Measurements from ENCODE around the gene TPPP3. TPM values are rescaled to one million over a fixed set of nuclear protein-coding genes. Genes with fewer than 3 reads are reported as not detected.

The TPPP3 gene
- total RNA-seq, 2 donors from 2014 or later: 0.64 to 0.73 TPM

DNA sequence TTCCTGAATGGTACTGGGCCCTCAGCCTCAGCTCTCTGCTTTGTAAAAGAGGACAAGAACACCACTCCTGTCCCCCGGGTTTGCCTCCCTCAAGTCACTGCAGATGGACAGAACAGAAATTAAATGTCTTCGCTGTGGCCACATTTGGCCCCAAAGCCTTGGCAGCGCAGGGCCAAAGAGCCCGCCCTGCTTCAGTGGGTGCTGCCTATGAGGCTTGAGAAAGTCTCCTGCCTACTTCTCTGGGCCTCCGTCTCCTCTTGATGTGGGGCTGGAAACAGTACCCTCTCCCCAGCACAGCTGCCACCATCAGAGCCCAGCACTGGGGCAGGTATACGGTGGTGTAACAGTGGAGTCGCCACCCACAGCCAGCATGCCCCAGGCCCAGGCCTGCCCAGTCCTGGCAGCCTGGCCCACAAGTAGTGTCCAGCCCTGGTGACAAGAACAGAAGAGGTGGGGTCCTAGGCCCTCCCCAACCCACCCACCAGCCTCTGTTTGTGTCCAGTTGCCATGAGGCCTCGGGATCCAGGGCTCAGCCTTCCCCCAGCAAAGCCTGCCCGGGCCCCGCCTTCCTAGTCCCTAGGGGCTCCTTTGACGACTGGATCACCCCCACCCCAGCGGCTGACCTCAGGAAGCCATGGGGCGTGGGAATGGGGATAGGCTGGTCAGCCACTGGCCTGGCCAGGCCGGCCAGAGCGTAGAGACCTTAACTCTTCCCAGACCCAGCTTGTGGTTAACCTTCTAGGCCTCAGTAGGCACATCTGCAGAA lies 3.9 kb upstream of the TPPP3 start:
- no peaks in the 10 kb centered on the region for H3K36me3 ChIP-seq (ENCODE audit: control insufficient read depth, insufficient read depth, low read length)
- no peaks in the 10 kb centered on the region for H3K36me3 Mint-ChIP-seq (ENCODE audit: low read depth)
- peaks cover 3% of the 10 kb centered on the region for H3K4me1 Mint-ChIP-seq
- TF ChIP-seq, protein P1, sequence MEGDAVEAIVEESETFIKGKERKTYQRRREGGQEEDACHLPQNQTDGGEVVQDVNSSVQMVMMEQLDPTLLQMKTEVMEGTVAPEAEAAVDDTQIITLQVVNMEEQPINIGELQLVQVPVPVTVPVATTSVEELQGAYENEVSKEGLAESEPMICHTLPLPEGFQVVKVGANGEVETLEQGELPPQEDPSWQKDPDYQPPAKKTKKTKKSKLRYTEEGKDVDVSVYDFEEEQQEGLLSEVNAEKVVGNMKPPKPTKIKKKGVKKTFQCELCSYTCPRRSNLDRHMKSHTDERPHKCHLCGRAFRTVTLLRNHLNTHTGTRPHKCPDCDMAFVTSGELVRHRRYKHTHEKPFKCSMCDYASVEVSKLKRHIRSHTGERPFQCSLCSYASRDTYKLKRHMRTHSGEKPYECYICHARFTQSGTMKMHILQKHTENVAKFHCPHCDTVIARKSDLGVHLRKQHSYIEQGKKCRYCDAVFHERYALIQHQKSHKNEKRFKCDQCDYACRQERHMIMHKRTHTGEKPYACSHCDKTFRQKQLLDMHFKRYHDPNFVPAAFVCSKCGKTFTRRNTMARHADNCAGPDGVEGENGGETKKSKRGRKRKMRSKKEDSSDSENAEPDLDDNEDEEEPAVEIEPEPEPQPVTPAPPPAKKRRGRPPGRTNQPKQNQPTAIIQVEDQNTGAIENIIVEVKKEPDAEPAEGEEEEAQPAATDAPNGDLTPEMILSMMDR (conservative IDR thresholded peaks at IDR 0.05): no peak
- no peak overlapping the region for H3K27ac Mint-ChIP-seq
- H3K27me3 ChIP-seq (ENCODE audit: control insufficient read depth, insufficient read depth, low read length, poor library complexity, severe bottlenecking): peaks cover 38% of the 10 kb centered on the region
- no peaks in the 10 kb centered on the region for H3K9me3 ChIP-seq (ENCODE audit: control insufficient read depth, low read length)
- peak overlapping the region; percentile 90 for H3K27ac ChIP-seq (ENCODE audit: low read depth, low read length)
- no peak for DNase-seq
- no peak overlapping the region for H3K9ac ChIP-seq (ENCODE audit: extremely low read depth, low read length, poor library complexity, severe bottlenecking)
- H3K27me3 Mint-ChIP-seq (ENCODE audit: insufficient read depth): peaks cover 63% of the 10 kb centered on the region
- peaks cover 13% of the 10 kb centered on the region for H3K4me1 ChIP-seq (ENCODE audit: control insufficient read depth, insufficient read depth, low read length)
- WGBS, 2 experiments (ENCODE audit: insufficient coverage in 1 of 2, insufficient read length in 1 of 2): 89 to 92% methylated on average over 6 to 15 of the region's 15 CpGs
- no peak overlapping the region for H3K4me3 Mint-ChIP-seq
- no peak overlapping the region for H3K4me3 ChIP-seq (ENCODE audit: low read length)
- H3K9me3 Mint-ChIP-seq: no peaks in the 10 kb centered on the region

DNA sequence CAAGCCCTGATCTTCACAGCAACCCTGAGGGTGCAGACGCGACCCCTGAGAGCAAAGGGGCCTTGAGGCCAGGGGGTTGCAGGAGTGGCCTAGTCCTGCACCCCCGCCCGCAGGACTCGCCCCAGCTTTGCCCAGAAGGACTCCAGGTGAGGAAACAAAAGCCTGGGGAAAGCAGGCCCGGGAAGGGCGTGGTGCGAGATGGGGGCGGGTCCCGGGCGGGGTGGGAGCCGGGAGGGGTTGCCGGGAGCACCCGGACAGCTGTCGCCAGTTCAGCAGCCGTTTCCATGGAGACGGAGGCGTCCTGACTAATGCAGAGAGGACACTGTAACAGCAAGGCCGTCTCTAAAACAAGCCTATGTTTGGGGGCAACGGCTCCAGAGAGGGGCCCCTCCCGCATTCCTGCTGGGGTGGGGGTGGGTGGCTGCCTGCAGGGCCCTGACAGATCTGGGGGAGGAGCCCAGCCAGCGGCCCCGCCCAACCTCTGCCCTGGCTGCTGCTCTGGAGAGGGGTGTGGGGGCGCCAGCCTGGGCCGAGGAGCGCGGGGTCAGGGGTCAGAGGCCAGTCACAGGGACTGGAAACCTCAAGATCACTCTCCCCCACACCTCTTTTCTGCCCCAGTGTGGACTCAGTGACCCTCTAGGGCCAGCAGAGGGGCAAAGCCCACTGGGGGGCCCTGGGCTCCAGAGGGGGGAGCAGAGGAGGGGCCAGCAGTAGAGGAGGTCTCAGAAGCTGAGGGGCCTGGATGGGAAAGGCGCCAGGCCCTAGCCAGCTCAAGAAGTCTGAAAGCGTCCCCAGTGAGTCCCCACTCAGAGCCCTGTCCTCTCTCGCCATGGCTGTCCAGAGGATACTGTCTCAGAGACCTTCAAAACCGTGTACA lies 3.1 kb upstream of the TPPP3 start:
- peak; percentile 94 for DNase-seq
- Histone ChIP-seq H3K4me3 (ENCODE audit: low read length) (no peak overlapping the region), H3K27ac (ENCODE audit: low read depth, low read length) (peak overlapping the region; percentile 90), H3K4me1 (ENCODE audit: control insufficient read depth, insufficient read depth, low read length) (peaks cover 13% of the 10 kb centered on the region), H3K27me3 (ENCODE audit: control insufficient read depth, insufficient read depth, low read length, poor library complexity, severe bottlenecking) (peaks cover 44% of the 10 kb centered on the region), H3K36me3 (ENCODE audit: control insufficient read depth, insufficient read depth, low read length) (no peaks in the 10 kb centered on the region), H3K9ac (ENCODE audit: extremely low read depth, low read length, poor library complexity, severe bottlenecking) (no peak overlapping the region), H3K9me3 (ENCODE audit: control insufficient read depth, low read length) (no peaks in the 10 kb centered on the region)
- Mint-ChIP-seq H3K27me3 (ENCODE audit: insufficient read depth) (peaks cover 66% of the 10 kb centered on the region), H3K4me1 (peaks cover 3% of the 10 kb centered on the region), H3K9me3 (no peaks in the 10 kb centered on the region), H3K4me3 (no peak overlapping the region), H3K36me3 (ENCODE audit: low read depth) (no peaks in the 10 kb centered on the region), H3K27ac (no peak overlapping the region)
- TF ChIP-seq, protein P1 (conservative IDR thresholded peaks at IDR 0.05): no peak
- 24 to 31% methylated on average over 20 to 27 of the region's 31 CpGs for WGBS, 2 experiments (ENCODE audit: insufficient coverage in 1 of 2, insufficient read length in 1 of 2)

DNA sequence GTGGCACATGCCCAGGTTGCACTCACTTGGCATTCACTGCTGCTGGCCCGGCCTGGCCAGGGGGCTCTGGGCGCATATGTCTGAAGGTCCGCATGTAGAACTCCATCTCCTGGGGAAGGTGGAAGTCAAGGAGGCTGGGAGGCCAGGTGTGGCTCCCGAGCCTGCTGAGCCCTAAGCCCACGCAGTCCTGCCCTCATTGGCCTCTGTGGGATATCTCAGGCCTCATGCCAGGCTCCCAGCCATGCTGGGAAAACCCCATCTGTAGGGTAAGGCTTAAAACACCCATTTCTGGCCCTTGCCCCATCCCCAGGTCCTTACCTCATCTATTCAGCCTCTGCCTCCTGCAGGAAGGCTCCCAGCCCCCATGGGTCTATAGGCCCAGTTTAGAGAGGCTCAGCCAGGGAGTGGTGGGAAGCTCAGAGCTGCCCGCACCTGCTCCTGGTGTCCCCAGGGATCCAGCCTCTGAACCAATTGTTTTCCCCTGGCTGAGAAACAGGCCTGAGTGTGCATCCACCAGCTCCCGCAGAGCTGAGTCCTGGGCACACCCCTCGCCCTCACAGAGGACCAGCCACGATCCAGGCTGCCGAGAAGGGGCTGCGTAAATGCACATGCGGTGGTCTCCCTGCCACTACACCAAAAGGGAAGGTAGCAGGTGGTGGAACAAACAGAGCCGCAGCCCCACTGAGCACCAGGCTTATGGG lies 2.3 kb upstream of the TPPP3 start:
- TF ChIP-seq, protein P1 (conservative IDR thresholded peaks at IDR 0.05): no peak
- no peak overlapping the region for H3K4me3 ChIP-seq (ENCODE audit: low read length)
- H3K4me1 ChIP-seq (ENCODE audit: control insufficient read depth, insufficient read depth, low read length): peaks cover 13% of the 10 kb centered on the region
- H3K27me3 ChIP-seq (ENCODE audit: control insufficient read depth, insufficient read depth, low read length, poor library complexity, severe bottlenecking): peaks cover 44% of the 10 kb centered on the region
- Mint-ChIP-seq H3K9me3 (no peaks in the 10 kb centered on the region), H3K4me3 (no peak overlapping the region), H3K36me3 (ENCODE audit: low read depth) (no peaks in the 10 kb centered on the region), H3K4me1 (peaks cover 3% of the 10 kb centered on the region), H3K27me3 (ENCODE audit: insufficient read depth) (peaks cover 71% of the 10 kb centered on the region), H3K27ac (no peak overlapping the region)
- H3K9me3 ChIP-seq (ENCODE audit: control insufficient read depth, low read length): no peaks in the 10 kb centered on the region
- peak overlapping the region; percentile 90 for H3K27ac ChIP-seq (ENCODE audit: low read depth, low read length)
- H3K36me3 ChIP-seq (ENCODE audit: control insufficient read depth, insufficient read depth, low read length): no peaks in the 10 kb centered on the region
- 65 to 76% methylated on average over 10 to 13 of the region's 13 CpGs for WGBS, 2 experiments (ENCODE audit: insufficient coverage in 1 of 2, insufficient read length in 1 of 2)
- DNase-seq: no peak
- no peak overlapping the region for H3K9ac ChIP-seq (ENCODE audit: extremely low read depth, low read length, poor library complexity, severe bottlenecking)

Measured in endodermal cell (in vitro differentiated cells).